HG03571 (cell line): Measurements from ENCODE around the gene ZNF407.

ENCODE experiments used
- ATAC-seq: cut with Tn5 transposase; IDR thresholded peaks from one replicate; pipeline ENCODE4 v1.9.1; 2021; ENCODE audit not compliant: unreplicated experiment

ZNF407 gene

DNA sequence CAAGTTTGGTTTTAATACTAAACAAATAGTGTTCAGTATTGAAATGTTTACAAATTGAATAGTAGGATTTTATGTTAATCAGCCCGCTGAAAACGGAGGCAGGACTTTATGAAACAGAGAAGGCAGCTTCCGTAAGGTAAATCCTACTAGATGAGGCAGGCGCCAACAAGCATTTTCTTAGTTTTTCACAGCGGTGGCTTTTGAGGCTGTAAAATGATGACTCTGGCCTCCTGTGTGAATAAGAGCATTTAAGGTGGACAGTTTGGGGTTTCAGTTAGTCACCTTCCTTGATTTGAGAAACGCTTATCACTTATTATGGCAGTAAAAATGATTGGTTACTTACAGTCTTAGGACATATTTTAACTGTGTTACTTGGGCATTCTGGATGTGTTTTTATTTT is 398.4 kb downstream of the ZNF407 start:
- ATAC-seq = no peak

DNA sequence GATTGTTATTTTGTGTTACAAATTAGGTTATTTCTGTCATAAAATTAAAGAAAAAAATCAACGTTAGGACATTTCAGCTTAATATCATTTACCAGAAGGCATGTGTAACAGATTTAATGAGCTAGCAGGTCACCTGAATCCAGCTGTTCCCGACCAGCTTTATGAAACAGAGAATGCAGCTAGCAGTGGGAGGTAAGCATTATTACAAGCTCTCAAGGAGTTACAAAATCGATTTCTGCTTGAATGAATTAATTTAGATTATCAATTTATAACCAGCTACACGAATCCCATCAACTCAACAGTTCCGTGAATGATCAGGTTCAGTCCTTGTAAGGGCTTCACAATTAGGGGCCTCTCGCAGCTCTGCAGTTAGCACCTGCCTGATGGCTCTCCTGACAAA is 399.3 kb downstream of the ZNF407 start:
- no peak for ATAC-seq

DNA sequence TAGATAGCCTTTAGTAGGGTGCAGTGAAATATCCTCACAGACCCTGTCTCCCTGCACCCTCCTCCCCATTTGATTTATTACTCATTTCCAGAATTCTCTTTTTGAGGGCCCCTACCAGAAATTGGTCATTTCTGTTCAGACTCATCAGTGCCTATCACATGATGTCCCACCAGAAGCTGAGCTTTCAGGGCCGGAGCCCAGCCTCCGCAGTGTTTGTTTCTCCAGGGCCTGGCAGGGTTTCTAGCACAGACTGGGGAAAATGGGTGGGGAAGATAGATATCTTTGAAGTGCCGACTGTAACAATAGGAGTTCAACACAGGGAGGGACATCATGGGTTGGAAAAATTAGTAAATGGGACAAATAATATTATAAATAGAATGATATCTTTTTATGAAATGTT is 403.2 kb downstream of the ZNF407 start:
- ATAC-seq = no peak

DNA sequence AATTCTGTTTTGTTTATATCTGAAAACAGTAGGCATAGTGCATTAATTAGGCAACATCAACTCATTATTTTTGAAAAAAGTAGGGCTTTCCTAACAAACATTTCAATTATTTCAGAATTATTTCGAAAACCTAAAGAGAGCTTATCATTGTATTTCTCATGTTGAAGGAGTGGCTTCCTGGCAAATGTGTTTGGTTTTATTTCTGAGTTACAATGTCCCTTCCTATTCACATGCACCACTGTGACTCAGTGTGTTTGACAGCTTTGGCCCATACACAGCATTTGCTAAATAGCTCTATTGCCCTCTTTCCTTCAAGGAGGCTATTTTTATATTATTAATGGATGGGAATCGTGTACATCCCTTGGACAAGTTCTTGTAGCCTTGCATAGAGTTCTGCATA is 405.4 kb downstream of the ZNF407 start:
- no peak for ATAC-seq

DNA sequence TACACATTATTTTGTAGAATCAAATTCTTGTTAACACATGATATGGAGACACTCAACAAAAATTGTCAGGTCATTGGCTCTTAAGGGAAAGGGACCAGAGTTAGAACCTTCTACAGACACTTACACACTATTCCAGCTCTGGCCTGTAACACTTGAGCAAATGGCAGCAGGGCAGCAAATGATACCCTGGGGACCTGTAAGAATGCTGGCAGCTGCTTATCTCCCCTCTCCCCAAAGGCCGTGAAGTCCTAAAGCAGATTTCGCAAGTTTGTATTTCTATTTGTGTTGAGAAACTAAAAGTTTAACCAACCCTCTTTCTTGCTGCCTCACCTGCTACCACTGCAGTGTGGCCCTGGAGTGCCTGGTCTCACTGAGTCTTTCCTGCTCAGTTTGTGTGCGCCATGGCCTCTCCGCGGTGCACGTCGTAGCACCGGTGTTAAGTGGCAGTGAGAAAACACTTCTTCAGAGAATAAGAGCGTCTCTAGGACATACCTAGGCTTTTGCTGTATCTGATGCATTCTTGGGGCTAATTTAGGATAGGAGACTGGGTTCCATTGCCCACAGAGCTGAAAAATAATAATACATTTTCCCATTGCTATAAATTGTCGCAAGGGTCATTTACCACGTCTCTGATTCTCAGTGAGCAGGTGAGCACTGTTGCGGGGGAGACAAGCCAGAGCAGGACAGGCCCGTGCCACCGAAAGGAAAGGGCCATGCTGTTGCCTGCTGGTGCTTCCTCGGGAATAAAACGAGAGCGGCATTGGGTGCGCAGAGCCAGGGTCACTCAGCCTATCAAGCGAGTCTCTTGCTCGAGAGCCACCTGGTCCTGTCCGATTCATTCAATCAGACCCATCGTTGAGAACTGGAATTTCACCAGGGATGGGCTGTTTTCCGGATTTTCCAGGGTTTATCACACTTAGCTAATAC is 406.4 kb downstream of the ZNF407 start:
- ATAC-seq = no peak

DNA sequence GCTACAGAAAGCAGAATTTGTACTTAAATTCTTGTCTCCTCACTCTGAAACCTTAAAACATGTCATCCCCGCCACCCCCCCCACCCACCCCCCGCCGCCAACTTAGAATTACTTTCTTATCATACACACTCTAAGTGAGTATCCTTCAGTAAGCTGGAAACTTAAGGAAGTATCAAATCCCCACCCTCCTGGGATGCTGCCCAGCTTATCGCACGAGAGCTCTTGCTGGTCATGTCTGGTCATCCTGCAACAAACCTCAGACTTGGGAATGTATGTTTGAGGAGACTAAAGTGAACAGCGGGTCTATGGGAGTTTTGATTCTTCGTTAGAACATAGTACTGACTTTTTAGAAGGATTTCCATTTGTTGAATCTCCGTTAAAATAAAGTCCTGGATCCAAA is 408.0 kb downstream of the ZNF407 start:
- no peak for ATAC-seq

DNA sequence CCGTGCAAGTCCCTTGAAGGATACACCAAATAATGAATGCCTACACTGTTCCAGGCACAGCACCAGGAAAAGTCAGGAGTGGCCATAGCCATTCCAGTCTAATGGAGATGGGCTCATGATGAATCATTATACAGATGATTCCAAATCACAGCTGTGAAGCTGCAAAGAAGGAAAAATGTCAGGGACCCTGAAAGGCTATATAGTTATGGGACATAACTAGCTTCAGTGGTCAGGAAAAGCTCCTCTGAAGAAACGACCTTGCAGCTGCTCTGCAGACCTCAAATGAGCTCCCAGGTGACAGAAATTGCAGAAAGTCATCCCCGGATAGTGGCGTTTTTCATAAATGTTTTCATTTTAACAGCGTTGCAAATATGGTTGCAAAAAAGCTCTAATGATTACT is 410.5 kb downstream of the ZNF407 start:
- ATAC-seq = no peak

DNA sequence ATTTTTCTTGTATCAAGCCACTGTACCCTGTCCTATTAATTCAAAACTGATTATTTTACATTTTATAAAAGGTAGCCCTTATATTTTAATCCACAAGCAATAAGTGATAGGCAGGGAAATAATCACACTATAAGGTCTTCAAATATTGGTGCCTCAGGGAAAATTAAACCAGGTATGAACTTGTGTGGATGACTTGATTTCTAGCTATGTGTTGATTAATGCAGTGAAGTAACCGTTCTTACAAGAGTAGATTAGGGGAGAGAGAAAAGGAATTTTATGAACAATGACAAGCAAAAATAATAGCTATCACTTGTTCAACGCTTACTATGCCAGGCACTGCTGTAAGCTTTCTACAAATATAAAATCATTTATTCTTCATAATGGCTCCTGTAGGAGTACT is 411.6 kb downstream of the ZNF407 start:
- no peak for ATAC-seq

DNA sequence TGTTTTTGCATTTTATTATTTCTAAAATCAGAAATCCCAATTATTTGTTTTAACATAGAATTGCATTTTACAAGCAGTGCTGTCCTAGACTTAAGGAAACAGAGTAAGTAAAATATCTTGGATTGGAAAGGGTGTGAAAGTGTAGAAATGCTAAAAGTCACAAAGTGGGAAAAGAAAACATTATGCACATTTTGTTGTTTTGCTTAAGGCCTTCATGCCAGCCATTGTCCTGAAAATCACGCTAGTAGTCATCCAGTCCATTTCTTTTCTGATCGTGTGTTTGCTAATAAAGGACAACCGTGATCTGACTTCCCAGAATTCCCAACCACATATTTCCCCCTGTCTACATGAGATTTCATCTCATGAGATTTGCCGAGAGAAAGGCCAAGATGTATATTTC is 412.2 kb downstream of the ZNF407 start:
- no peak for ATAC-seq

DNA sequence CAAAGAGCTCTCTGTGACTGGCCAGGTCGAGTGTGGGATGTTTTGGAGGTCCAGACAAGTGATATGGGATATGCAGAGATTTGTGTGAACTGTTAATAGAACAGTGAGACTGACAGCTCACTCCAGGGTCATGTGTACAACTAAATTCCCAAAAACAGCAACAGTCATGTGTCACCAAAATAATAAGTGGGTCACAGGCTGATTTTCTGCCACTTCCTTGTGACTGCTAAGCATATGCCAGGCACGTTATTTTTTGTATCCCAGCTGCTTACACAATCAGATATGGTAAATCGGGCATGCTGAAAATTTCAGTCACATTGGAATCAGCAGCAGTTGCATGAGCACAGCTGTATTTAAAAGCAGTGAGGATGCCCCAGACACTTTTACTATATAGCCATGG is 412.6 kb downstream of the ZNF407 start:
- ATAC-seq = no peak

DNA sequence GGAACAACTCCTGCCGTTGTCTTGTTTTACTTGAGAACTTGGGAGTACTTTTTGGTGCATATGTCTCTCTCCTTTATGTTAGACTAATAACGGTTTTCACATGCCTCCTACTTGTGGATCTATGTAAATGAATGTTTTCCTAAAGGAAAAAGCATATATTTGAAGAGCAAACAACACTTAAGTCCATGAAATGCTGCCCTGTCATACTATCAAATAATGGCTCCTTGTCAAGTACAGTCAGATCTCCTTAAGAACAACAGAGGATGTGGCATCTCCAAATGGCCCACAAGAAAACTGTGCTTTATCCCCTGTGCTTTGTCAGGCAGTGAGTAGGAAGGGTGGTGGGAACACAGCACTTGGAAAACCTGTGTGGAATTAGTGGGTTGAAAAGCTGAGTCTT is 413.0 kb downstream of the ZNF407 start:
- no peak for ATAC-seq

DNA sequence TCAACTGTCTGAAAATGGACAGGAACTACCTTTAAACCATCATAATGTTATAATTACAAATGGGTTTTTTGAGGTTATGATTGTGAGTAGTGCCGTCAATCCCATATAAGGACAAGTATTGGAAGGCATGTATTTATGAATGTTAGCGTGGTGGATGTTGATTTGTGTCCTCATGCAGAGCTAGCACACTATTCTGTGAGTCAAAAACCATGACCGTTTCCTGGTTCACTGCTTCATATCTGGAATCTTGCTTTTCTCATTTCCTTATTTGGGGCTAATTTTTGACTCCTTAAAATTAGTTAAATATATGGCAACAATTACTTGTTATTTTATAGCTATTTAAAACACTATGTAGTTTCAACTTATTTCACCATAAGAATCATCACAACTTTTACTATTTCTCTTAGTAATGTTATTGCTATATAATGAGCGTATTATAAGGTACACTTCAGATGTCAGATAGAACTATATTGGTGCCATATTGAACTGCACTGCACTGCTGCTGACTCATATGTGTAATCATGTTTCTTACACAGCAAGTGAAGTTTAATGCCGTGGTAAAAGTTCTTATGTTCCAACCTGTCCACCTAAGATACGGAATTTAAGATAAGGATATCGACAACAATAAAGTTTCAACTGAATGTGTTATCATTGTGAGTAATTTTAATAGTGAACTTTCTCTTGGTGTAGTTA is 418.5 kb downstream of the ZNF407 start:
- peak; percentile 94 for ATAC-seq

DNA sequence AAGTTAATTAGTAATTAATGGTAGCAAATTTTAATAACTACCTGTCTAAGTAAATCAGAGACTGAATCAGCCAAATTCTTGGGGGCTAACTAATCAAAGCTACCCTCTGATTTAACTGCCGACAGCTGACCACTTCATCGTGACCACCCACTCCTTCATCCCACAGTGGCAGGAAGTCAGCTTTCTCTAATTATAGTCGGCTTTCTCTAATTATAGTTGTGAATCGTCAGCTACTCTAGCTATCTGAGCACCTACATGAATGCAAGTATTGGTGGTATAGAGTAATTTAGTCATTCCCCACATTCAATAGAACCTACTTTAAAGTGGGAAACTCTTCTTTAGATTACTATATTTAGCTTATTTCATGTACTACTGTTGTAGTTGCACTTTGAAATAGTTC is 425.8 kb downstream of the ZNF407 start:
- no peak for ATAC-seq

DNA sequence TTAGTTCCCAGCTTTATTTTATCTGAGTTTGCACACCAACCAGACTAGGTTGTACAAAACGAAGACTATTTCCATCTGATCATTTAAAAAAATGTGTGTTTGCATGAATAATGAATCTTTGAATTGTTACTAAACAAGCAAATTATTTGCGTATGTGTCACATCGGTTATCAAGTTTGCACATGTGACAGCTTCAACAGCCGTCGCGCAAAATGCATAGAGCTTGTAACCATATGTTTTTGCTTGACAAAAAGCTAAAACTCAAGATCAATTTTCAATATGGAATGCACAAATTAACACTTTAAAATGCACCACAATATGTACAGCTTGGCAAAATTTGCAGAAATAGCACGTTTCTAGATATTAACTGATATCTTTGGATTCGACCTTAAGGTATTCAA is 427.2 kb downstream of the ZNF407 start:
- ATAC-seq = no peak

DNA sequence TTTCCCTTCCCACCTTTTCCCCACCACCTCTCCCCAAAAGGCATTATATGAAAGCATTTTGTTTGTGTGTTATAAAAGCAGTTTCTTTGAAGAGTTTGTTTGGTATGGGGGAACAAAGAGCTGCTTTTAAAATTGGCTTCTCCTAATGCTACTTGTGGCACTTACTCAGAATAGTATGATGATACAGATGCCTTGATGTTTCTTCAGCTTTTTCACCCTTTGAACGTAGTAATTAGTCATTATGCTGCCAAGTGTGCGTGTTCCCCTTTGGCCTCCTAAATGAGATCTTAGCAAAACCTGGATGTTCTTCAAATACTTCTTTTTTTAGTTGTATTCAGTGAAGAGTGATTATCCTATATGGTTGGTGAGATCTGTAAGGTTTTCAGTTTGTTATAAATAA is 427.9 kb downstream of the ZNF407 start:
- ATAC-seq = no peak

DNA sequence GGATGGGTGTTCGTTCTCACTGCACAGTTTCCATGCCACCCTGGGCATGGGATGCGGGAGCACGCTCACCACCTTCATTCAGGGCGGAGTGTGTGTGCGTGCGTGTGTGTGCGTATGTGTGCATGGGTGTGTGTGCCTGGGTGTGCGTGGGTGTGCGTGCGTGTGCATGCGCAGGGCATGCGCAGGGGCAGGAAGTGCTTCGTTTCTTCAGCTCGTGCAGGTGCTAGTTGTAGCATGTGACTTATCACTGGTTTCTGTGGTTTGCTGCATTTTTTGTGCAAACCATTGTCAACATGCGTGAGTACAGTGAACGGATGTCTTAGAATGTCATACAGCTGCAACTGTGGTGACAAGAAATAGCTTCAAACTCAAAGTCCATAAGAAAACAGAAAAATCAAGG is 431.8 kb downstream of the ZNF407 start:
- no peak for ATAC-seq

DNA sequence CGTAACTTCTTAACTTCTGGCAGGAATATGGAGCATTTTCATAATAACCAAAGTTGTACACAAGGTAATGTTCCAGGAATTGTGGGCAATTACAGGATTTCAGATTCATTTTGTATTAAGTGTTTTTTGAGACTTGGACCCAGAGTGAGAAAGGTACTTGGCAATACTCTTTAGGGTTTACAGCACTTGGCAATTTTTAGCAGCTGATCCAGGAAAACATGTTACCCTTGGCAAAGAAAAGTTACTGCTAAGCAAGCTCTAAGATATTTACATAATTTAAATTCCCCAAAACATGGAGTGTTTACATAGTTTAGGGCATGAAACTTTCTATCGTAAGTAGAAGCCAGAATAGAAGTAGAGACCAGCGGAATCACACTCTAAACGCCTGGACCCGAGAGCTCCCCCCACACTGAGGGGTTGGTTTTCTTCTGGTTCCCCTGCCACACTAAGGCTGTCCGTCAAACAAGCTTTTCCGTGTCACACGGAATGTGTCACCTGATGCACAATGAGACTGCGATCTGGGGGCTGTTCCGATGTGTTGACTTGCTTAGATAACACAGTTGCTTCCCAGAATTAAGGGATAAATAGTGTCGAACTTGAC is 434.1 kb downstream of the ZNF407 start:
- ATAC-seq = no peak

DNA sequence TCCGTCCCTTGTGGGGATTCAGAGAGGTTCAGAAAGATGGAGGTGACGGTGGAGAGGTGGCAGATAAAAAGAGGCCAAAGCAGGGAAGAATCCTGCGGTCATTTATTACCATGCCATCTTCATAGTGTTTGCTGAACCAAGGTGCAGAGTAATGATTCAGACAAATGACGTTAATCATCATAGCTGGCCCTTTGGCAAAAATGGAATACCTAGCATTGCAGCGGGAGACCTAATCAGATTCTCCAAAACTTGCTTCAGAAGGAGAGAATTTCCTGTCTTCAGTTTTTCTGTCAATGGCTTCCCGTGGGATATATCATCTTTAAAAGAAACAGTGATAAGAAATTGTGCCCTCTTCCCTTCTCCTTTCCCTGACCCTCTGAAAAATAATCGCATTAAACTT is 435.8 kb downstream of the ZNF407 start:
- ATAC-seq = no peak

DNA sequence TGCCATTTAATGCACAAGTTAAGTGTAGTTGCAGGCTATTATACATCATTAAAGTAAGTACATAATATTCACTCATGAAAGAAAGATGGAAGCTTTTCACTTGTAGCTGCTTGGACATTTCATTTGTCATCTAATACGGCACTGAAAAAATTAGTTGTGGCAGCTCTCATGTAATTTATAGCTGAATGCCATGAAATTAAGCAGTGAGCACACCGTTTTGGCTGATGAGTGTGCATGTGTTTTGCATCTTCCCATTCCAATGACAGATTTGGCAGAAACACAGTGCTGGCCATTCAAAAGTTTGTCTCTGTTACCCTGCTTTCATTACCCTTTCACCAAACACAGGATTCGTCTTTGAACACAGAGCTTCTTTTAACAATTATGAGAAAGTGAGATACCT is 437.3 kb downstream of the ZNF407 start:
- ATAC-seq = no peak

DNA sequence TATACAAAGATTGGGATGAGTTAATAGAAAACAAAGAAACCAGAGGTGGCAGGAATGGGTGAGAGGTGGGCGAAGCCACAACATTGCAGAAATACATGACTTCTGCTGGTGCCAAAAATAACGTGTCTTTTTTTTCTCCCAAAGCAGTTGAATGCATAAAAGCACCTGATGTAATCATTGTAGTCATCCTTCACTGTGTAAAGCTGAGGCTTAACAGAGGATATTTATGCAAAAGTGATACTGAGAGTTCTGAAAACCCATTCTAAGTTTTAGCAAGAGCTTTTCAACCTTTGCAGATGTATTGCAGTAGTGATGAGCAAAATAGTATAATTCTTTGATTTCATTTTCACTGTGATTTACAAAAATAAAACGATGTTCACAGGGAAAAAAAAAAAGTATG is 438.3 kb downstream of the ZNF407 start:
- ATAC-seq = no peak

DNA sequence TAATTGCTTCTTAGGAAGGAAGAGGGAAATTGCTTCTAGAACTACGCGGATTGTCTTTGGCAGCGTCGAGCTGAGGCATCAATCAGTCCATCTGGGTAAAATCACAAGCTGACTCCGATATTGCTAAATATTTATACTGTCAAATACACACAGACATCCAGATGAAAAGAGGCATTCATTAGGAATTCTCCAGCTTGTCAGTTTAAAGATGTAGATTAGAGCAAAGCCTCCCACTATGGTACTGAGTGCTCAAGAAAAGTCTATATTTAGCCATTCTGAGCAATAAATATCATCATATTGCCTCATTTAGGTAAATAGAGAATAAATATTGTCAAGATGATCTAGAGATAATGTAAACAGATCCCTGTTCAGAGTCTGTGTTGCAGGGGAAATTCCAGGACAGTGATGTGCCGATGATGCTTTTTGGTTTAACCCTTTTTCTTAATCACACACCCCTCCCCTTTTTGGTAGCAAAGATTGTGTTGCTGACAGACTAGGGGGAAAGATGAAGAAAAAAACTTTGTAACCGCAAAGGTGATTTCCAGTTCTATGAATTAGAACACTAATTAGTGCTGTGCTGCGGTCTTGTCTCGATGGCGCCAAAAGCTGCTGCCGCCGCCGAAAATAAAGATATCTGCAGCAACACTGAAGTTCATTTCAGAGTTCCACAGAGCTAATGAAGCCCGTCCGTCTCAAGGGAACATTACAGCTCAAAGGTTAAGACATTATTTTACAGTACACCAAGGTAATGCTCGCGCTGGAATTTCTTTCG is 439.4 kb downstream of the ZNF407 start:
- no peak for ATAC-seq

DNA sequence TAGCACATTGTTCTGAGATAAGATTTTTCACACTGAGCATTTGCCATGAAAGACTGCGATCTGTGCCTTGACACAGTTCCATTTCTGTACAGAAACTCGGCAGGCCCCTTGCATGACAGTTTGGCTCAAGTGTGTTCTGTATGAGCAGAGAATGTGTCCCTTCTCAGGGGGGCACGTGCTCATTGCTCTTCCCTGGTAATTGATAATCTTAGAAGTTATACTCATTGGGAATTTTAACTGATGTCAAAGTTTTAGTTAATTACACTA is 440.0 kb downstream of the ZNF407 start:
- no peak for ATAC-seq
